Lower leg skin (tissue), 4 donors: ENCODE data around the gene NDRG2. TPM values are rescaled to one million over a fixed set of nuclear protein-coding genes. Genes with fewer than 3 reads are reported as not detected.

Source experiments
- DNase-seq, 2 donors: peaks; one replicate each; pipeline ENCODE4 v3.0.0-alpha.2; 2019; ENCODE audit warnings: low spot score in 2 of 2
- H3K4me3 ChIP-seq: fragments of 200-600 bp; sonication (generic); 2 replicates; pipeline ENCODE4 v1.5.1; 2017; ENCODE audit warnings: mild to moderate bottlenecking, low read depth; ENCODE audit not compliant: poor library complexity, severe bottlenecking
- POLR2A ChIP-seq, 2 donors: fragments of 450-650 bp; IDR thresholded peaks; one replicate each; pipeline ENCODE4 v1.6.1; 2016 to 2017; ENCODE audit warnings: antibody characterized with exemption in 2 of 2, mild to moderate bottlenecking in 1 of 2, moderate library complexity in 1 of 2
- WGBS, 2 donors: methylation state at CpG; one replicate each; pipeline ENCODE4 v1.1.5; 2018; 5-methylcytosine and 5-hydroxymethylcytosine counted together
- intact Hi-C: fragments of 100-400 bp; cut with DNase I; formaldehyde crosslinking; loops from one replicate; pipeline ENCODE4 v1.15.0; 2023; ENCODE audit warnings: low total_unique reads
- microRNA-seq, 2 donors: library from miRNA; unstranded; fragments of <30 nt; microRNA quantifications; one replicate each; pipeline ENCODE4, GENCODE V29; 2016; ENCODE audit warnings: borderline replicate concordance in 2 of 2, borderline number of aligned reads in 1 of 2
- total RNA-seq, 4 donors: library from RNA; depleted of rRNA; stranded (reverse); fragments of >200 nt; gene quantifications; one replicate each; pipeline ENCODE4 v1.1.0, GENCODE V29; 2016
- TF ChIP-seq, protein P1 (sequence below), 3 donors: fragments of 450-650 bp; IDR thresholded peaks; one replicate each; pipeline ENCODE4 v1.5.1; 2016; ENCODE audit warnings: antibody characterized with exemption in 3 of 3, mild to moderate bottlenecking in 3 of 3, moderate library complexity in 2 of 3

The NDRG2 gene
- total RNA-seq, 4 donors from 2014 or later = 186 to 475 (median 282) TPM

GRCh38 chr14:20970647-20970982, 54.2 kb downstream of the NDRG2 start:
- intact Hi-C loops = no loop called here
- no peak for DNase-seq
- H3K4me3 ChIP-seq = peak overlapping the region; percentile 30
- TF ChIP-seq, protein P1, sequence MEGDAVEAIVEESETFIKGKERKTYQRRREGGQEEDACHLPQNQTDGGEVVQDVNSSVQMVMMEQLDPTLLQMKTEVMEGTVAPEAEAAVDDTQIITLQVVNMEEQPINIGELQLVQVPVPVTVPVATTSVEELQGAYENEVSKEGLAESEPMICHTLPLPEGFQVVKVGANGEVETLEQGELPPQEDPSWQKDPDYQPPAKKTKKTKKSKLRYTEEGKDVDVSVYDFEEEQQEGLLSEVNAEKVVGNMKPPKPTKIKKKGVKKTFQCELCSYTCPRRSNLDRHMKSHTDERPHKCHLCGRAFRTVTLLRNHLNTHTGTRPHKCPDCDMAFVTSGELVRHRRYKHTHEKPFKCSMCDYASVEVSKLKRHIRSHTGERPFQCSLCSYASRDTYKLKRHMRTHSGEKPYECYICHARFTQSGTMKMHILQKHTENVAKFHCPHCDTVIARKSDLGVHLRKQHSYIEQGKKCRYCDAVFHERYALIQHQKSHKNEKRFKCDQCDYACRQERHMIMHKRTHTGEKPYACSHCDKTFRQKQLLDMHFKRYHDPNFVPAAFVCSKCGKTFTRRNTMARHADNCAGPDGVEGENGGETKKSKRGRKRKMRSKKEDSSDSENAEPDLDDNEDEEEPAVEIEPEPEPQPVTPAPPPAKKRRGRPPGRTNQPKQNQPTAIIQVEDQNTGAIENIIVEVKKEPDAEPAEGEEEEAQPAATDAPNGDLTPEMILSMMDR (IDR thresholded peaks at IDR 0.05) = no peak
- 17 to 21% methylated on average over 10 of the region's 10 CpGs for WGBS, 2 donors

GRCh38 chr14:20969336-20969735, 55.5 kb downstream of the NDRG2 start:
- TF ChIP-seq POLR2A (IDR thresholded peaks at IDR 0.05) = no peak
- TF ChIP-seq, protein P1 (IDR thresholded peaks at IDR 0.05) = no peak
- intact Hi-C loops = loop anchor here (5.0 to 10.0 kb wide), 2 partner anchors 95 to 267 kb away; no protein-coding TSS in a partner anchor
- WGBS, 2 donors = 66 to 70% methylated on average over 3 of the region's 3 CpGs
- DNase-seq = no peak
- no peak overlapping the region for H3K4me3 ChIP-seq

Small RNAs within 50 kb of the gene (microRNA-seq; reads per million reads assigned to microRNA genes)
- 0 reads per million in 2 donors for gene MIR6717

Other genes starting within 250 kb of the NDRG2 start
- 10 to 100 TPM in 1 of 4 donors, 1 to 10 TPM in 3; 1.7 to 15.4 (median 6.6) TPM for gene RNASE6, start 243.8 kb downstream of the NDRG2 start, total RNA-seq
- 100 to 1,000 TPM in 1 of 4 donors, 10 to 100 TPM in 3; 42.6 to 129 (median 87.7) TPM for gene RNASE1, start 222.2 kb downstream of the NDRG2 start, total RNA-seq
- not detected for gene RNASE3, start 133.7 kb downstream of the NDRG2 start, total RNA-seq
- gene RNASE2, start 69.6 kb downstream of the NDRG2 start, total RNA-seq = under 1 TPM in 1 of 4 donors, not detected in 3; 0.96 TPM
- 100 to 1,000 TPM in 2 of 4 donors, 10 to 100 TPM in 2; 73.0 to 152 (median 91.6) TPM for gene METTL17, start 35.1 kb downstream of the NDRG2 start, total RNA-seq
- 100 to 1,000 TPM in 1 of 4 donors, 10 to 100 TPM in 3; 25.3 to 117 (median 46.9) TPM for gene SLC39A2, start 25.8 kb downstream of the NDRG2 start, total RNA-seq
- gene TPPP2, start 5.2 kb upstream of the NDRG2 start, total RNA-seq = under 1 TPM in 1 of 4 donors, not detected in 3; 0.71 TPM
- gene RNASE13, start 9.7 kb upstream of the NDRG2 start, total RNA-seq = not detected
- 10 to 100 TPM; 34.1 to 83.3 (median 47.8) TPM for gene RNASE7, start 17.3 kb upstream of the NDRG2 start, total RNA-seq
- not detected for gene RNASE8, start 32.8 kb upstream of the NDRG2 start, total RNA-seq
- gene ARHGEF40, start 45.2 kb upstream of the NDRG2 start, total RNA-seq = 10 to 100 TPM in 3 of 4 donors, 1 to 10 TPM in 1; 7.5 to 21.2 (median 14.4) TPM
- gene ZNF219, start 73.6 kb upstream of the NDRG2 start, total RNA-seq = 10 to 100 TPM; 56.9 to 89.9 (median 82.2) TPM
- 1 to 10 TPM in 1 of 4 donors, under 1 TPM in 1, not detected in 2; 0.39 to 1.0 TPM for gene TMEM253, start 76.0 kb upstream of the NDRG2 start, total RNA-seq
- gene OR5AU1, start 131.0 kb upstream of the NDRG2 start, total RNA-seq = under 1 TPM in 1 of 4 donors, not detected in 3; 0.17 TPM
- gene HNRNPC, start 244.4 kb upstream of the NDRG2 start, total RNA-seq = 100 to 1,000 TPM; 312 to 425 (median 376) TPM